Neural progenitor cell (in vitro differentiated cells): ENCODE data around the gene CIRBP. TPM values are rescaled to one million over a fixed set of nuclear protein-coding genes. Genes with fewer than 3 reads are reported as not detected.

Experiments
- DNase-seq: peaks from one replicate; pipeline ENCODE4 v3.0.0-alpha.2; 2016; ENCODE audit warnings: low spot score
- H2AFZ ChIP-seq: fragments of 200-600 bp; sonication (generic); replicated peaks from 2 replicates; pipeline ENCODE4 v1.6.1; 2016; ENCODE audit warnings: antibody characterized with exemption
- H3F3A ChIP-seq: fragments of 200-600 bp; sonication (generic); 2 replicates; pipeline ENCODE4 v1.6.1; 2016; ENCODE audit warnings: antibody characterized with exemption, low read depth
- H3K27ac ChIP-seq: fragments of 200-600 bp; sonication (generic); 2 replicates; pipeline ENCODE4 v1.5.1; 2016; ENCODE audit warnings: mild to moderate bottlenecking
- H3K27me3 ChIP-seq: fragments of 200-600 bp; sonication (generic); 2 replicates; pipeline ENCODE4 v1.6.1; 2016; ENCODE audit warnings: mild to moderate bottlenecking, moderate library complexity
- H3K36me3 ChIP-seq: fragments of 200-600 bp; sonication (generic); 2 replicates; pipeline ENCODE4 v1.5.1; 2016
- H3K4me1 ChIP-seq: fragments of 200-600 bp; sonication (generic); 2 replicates; pipeline ENCODE4 v1.6.1; 2016; ENCODE audit warnings: mixed run types
- H3K4me2 ChIP-seq: fragments of 200-600 bp; sonication (generic); 2 replicates; pipeline ENCODE4 v1.6.1; 2016
- H3K4me3 ChIP-seq: fragments of 200-600 bp; sonication (generic); 2 replicates; pipeline ENCODE4 v1.5.1; 2016
- H3K79me2 ChIP-seq: fragments of 200-600 bp; sonication (generic); 2 replicates; pipeline ENCODE4 v1.6.1; 2016; ENCODE audit warnings: low read depth
- H3K9ac ChIP-seq: fragments of 200-600 bp; sonication (generic); 2 replicates; pipeline ENCODE4 v1.6.1; 2016
- H3K9me3 ChIP-seq: fragments of 200-600 bp; sonication (generic); 2 replicates; pipeline ENCODE4 v1.5.1; 2016; ENCODE audit warnings: low read depth
- H4K20me1 ChIP-seq: fragments of 200-600 bp; sonication (generic); 2 replicates; pipeline ENCODE4 v1.6.1; 2016; ENCODE audit warnings: low read depth
- H3K27ac Mint-ChIP-seq: 3 replicates; pipeline ENCODE4 v1.8.0; 2021; ENCODE audit warnings: mixed read lengths
- H3K27me3 Mint-ChIP-seq: 2 replicates; pipeline ENCODE4 v1.8.0; 2022; ENCODE audit warnings: low read depth, mild to moderate bottlenecking, inconsistent platforms, moderate library complexity, mixed read lengths; ENCODE audit not compliant: insufficient read depth
- H3K36me3 Mint-ChIP-seq: 3 replicates; pipeline ENCODE4 v1.8.0; 2021; ENCODE audit warnings: mixed read lengths
- H3K4me1 Mint-ChIP-seq: 3 replicates; pipeline ENCODE4 v1.8.0; 2021; ENCODE audit warnings: mixed read lengths
- H3K4me3 Mint-ChIP-seq: 3 replicates; pipeline ENCODE4 v1.8.0; 2021; ENCODE audit warnings: mild to moderate bottlenecking, moderate library complexity, mixed read lengths
- H3K9me3 Mint-ChIP-seq: 3 replicates; pipeline ENCODE4 v1.8.0; 2020; ENCODE audit warnings: mixed read lengths
- CTCF ChIP-seq: fragments of 200-600 bp; sonication (generic); IDR thresholded peaks from 2 replicates; pipeline ENCODE4 v1.5.1; 2017; ENCODE audit warnings: antibody characterized with exemption, mild to moderate bottlenecking
- EZH2 ChIP-seq: fragments of 200-600 bp; sonication (generic); IDR thresholded peaks from 2 replicates; pipeline ENCODE4 v1.6.1; 2017; ENCODE audit warnings: antibody characterized with exemption, mild to moderate bottlenecking, moderate library complexity
- EZH2phosphoT487 ChIP-seq: fragments of 200-600 bp; sonication (generic); IDR thresholded peaks from 2 replicates; pipeline ENCODE4 v1.6.1; 2017; ENCODE audit warnings: antibody characterized with exemption
- total RNA-seq: library from RNA; depleted of rRNA; stranded (reverse); fragments of >200 nt; gene quantifications from 2 replicates; pipeline ENCODE4 v1.2.3, GENCODE V29; 2015; ENCODE audit warnings: low replicate concordance

Gene CIRBP
- total RNA-seq, 1 donor from 2014 or later = 395 TPM

GRCh38 chr19:1261798-1262622 lies 7.1 kb upstream of the CIRBP start:
- peak overlapping the region; percentile 88 for H3K4me3 Mint-ChIP-seq
- peaks cover 36% of the 10 kb centered on the region for H4K20me1 ChIP-seq
- peaks cover 5% of the 10 kb centered on the region for H3K36me3 Mint-ChIP-seq
- H3K4me1 Mint-ChIP-seq = peaks cover 67% of the 10 kb centered on the region
- no peak overlapping the region for H2AFZ ChIP-seq
- peak overlapping the region; percentile 73 for H3K4me3 ChIP-seq
- H3K27me3 ChIP-seq = peaks cover under 1% of the 10 kb centered on the region
- peaks cover 12% of the 10 kb centered on the region for H3K27me3 Mint-ChIP-seq
- peaks cover 71% of the 10 kb centered on the region for H3F3A ChIP-seq
- H3K4me1 ChIP-seq = peaks cover 58% of the 10 kb centered on the region
- peak; percentile 23 for DNase-seq
- H3K27ac ChIP-seq = no peak overlapping the region
- peak overlapping the region; percentile 91 for H3K4me2 ChIP-seq
- no peaks in the 10 kb centered on the region for H3K9me3 Mint-ChIP-seq
- H3K36me3 ChIP-seq = no peaks in the 10 kb centered on the region
- H3K9ac ChIP-seq = no peak overlapping the region
- H3K79me2 ChIP-seq = peaks cover 18% of the 10 kb centered on the region
- peak overlapping the region; percentile 79 for H3K27ac Mint-ChIP-seq
- TF ChIP-seq EZH2 (no peak), CTCF (peak; percentile 2)
- no peaks in the 10 kb centered on the region for H3K9me3 ChIP-seq

- Histone ChIP-seq H3K79me2 (peaks cover 12% of the 10 kb centered on the region), H3K27ac (no peak overlapping the region), H3K9ac (no peak overlapping the region), H3K4me3 (peak overlapping the region; percentile 73), H3F3A (peaks cover 65% of the 10 kb centered on the region), H3K4me1 (peaks cover 65% of the 10 kb centered on the region), H3K27me3 (peaks cover 7% of the 10 kb centered on the region), H3K9me3 (no peaks in the 10 kb centered on the region), H3K4me2 (peak overlapping the region; percentile 91), H3K36me3 (no peaks in the 10 kb centered on the region), H2AFZ (no peak overlapping the region), H4K20me1 (peaks cover 29% of the 10 kb centered on the region)
- Mint-ChIP-seq H3K27ac (no peak overlapping the region), H3K36me3 (peaks cover 1% of the 10 kb centered on the region), H3K4me1 (peaks cover 70% of the 10 kb centered on the region), H3K4me3 (peak overlapping the region; percentile 43), H3K27me3 (peaks cover 13% of the 10 kb centered on the region), H3K9me3 (no peaks in the 10 kb centered on the region)
- TF ChIP-seq EZH2phosphoT487 (no peak), CTCF (no peak), EZH2 (no peak)
- DNase-seq = peak; percentile 55
These were observed 6.5 kb upstream of the CIRBP start for GRCh38 chr19:1262623-1263123.

- H3K4me1 Mint-ChIP-seq = peaks cover 70% of the 10 kb centered on the region
- no peak for TF ChIP-seq EZH2phosphoT487
- no peak for TF ChIP-seq CTCF
- no peak for TF ChIP-seq EZH2
- peak overlapping the region; percentile 72 for H3K4me3 Mint-ChIP-seq
- H3K36me3 Mint-ChIP-seq = no peaks in the 10 kb centered on the region
- no peak overlapping the region for H3K4me2 ChIP-seq
- no peak overlapping the region for H3K9ac ChIP-seq
- DNase-seq = no peak
- H4K20me1 ChIP-seq = peaks cover 24% of the 10 kb centered on the region
- H3K4me1 ChIP-seq = peaks cover 67% of the 10 kb centered on the region
- H3K27me3 ChIP-seq = peaks cover 12% of the 10 kb centered on the region
- H3F3A ChIP-seq = peaks cover 65% of the 10 kb centered on the region
- no peak overlapping the region for H3K27ac ChIP-seq
- no peak overlapping the region for H3K4me3 ChIP-seq
- H3K9me3 Mint-ChIP-seq = no peaks in the 10 kb centered on the region
- H3K36me3 ChIP-seq = no peaks in the 10 kb centered on the region
- H3K79me2 ChIP-seq = peaks cover 8% of the 10 kb centered on the region
- H3K9me3 ChIP-seq = no peaks in the 10 kb centered on the region
- H3K27me3 Mint-ChIP-seq = peaks cover 13% of the 10 kb centered on the region
- H3K27ac Mint-ChIP-seq = peak overlapping the region; percentile 76
- H2AFZ ChIP-seq = no peak overlapping the region
These were observed 5.9 kb upstream of the CIRBP start for GRCh38 chr19:1263188-1263587.
